Thoracic aorta (tissue), 2 donors: ENCODE measurements around the gene FAM83F. TPM values are rescaled to one million over a fixed set of nuclear protein-coding genes. Genes with fewer than 3 reads are reported as not detected.

Experiments
- ATAC-seq: fragments of 150-250 bp; one replicate; pipeline ENCODE4 v1.8.0; 2017; ENCODE audit warnings: low read depth; ENCODE audit not compliant: insufficient number of reproducible peaks, low FRiP score
- DNase-seq: peaks from one replicate; pipeline ENCODE4 v3.0.0-alpha.2; 2020; ENCODE audit warnings: low spot score
- H3K27ac ChIP-seq, 2 donors: fragments of 200-600 bp; sonication (generic); 1 replicate in 1 of 2; 2 replicates in 1 of 2; pipeline ENCODE4 v1.5.1; 2016; ENCODE audit warnings: mild to moderate bottlenecking in 2 of 2, moderate library complexity in 2 of 2
- H3K27me3 ChIP-seq: fragments of 200-600 bp; sonication (generic); replicated peaks from 2 replicates; pipeline ENCODE4 v1.6.0; 2016; ENCODE audit warnings: mild to moderate bottlenecking; ENCODE audit not compliant: insufficient read depth
- H3K36me3 ChIP-seq: fragments of 200-600 bp; sonication (generic); one replicate; pipeline ENCODE4 v1.5.1; 2016
- H3K4me1 ChIP-seq, 2 donors: fragments of 200-600 bp; sonication (generic); 1 replicate in 1 of 2; 2 replicates in 1 of 2; pipeline versions ENCODE4 v1.5.1 to v1.6.0; 2016; ENCODE audit warnings: low read depth in 2 of 2, mild to moderate bottlenecking in 1 of 2; ENCODE audit not compliant: control insufficient read depth in 1 of 2
- H3K4me3 ChIP-seq: fragments of 200-600 bp; sonication (generic); 2 replicates; pipeline ENCODE4 v1.5.1; 2016; ENCODE audit warnings: mild to moderate bottlenecking
- H3K9me3 ChIP-seq: fragments of 200-600 bp; sonication (generic); 2 replicates; pipeline ENCODE4 v1.5.1; 2016
- total RNA-seq, 2 donors: library from RNA; depleted of rRNA; stranded (reverse); fragments of >200 nt; gene quantifications; one replicate each; pipeline versions ENCODE4 v1.1.0 to v1.2.3, GENCODE V29; 2016
- TF ChIP-seq, protein P1 (sequence below): fragments of 200-600 bp; sonication (generic); IDR thresholded peaks from one replicate; pipeline ENCODE4 v1.5.1; 2019; ENCODE audit warnings: antibody characterized with exemption

Gene FAM83F
- total RNA-seq, 2 donors from 2014 or later, result under 0.01 to 0.28 TPM

DNA sequence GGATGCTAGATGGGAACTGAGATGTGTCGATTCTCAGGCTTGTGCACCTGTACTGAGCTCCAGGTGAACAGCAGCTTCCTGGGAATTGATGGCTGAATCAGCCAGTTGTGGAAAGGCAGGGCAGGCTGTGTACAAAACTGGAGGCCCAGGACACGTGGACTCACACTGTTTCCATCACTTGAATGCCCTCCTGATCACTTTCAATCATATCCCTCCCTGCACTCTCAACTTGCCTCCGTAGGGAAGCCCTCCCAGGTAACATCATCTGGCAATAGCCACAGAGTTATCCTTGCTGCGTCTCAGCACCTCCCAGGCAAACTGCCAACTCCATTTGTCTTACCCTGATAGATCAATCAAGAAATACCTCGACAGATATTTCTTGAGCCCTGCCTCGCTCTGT, 10.1 kb downstream of the FAM83F start:
- Histone ChIP-seq H3K27ac (no peak overlapping the region), H3K27me3 (no peaks in the 10 kb centered on the region), H3K4me1 (no peaks in the 10 kb centered on the region), H3K36me3 (no peaks in the 10 kb centered on the region), H3K9me3 (no peaks in the 10 kb centered on the region), H3K4me3 (no peak overlapping the region)
- no peak for DNase-seq
- TF ChIP-seq, protein P1, sequence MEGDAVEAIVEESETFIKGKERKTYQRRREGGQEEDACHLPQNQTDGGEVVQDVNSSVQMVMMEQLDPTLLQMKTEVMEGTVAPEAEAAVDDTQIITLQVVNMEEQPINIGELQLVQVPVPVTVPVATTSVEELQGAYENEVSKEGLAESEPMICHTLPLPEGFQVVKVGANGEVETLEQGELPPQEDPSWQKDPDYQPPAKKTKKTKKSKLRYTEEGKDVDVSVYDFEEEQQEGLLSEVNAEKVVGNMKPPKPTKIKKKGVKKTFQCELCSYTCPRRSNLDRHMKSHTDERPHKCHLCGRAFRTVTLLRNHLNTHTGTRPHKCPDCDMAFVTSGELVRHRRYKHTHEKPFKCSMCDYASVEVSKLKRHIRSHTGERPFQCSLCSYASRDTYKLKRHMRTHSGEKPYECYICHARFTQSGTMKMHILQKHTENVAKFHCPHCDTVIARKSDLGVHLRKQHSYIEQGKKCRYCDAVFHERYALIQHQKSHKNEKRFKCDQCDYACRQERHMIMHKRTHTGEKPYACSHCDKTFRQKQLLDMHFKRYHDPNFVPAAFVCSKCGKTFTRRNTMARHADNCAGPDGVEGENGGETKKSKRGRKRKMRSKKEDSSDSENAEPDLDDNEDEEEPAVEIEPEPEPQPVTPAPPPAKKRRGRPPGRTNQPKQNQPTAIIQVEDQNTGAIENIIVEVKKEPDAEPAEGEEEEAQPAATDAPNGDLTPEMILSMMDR, result no peak
- no peak for ATAC-seq

- no peak overlapping the region for H3K27ac ChIP-seq
- no peak for ATAC-seq
- no peaks in the 10 kb centered on the region for H3K27me3 ChIP-seq
- no peaks in the 10 kb centered on the region for H3K9me3 ChIP-seq
- TF ChIP-seq, protein P1, result no peak
- H3K4me3 ChIP-seq, result no peak overlapping the region
- no peaks in the 10 kb centered on the region for H3K4me1 ChIP-seq
- no peak for DNase-seq
- no peaks in the 10 kb centered on the region for H3K36me3 ChIP-seq
These were observed 11.9 kb downstream of the FAM83F start for GRCh38 chr22:40006641-40007040.

- no peaks in the 10 kb centered on the region for H3K4me1 ChIP-seq
- H3K4me3 ChIP-seq, result no peak overlapping the region
- TF ChIP-seq, protein P1, result no peak
- no peak for DNase-seq
- H3K9me3 ChIP-seq, result no peaks in the 10 kb centered on the region
- H3K36me3 ChIP-seq, result no peaks in the 10 kb centered on the region
- H3K27me3 ChIP-seq, result no peaks in the 10 kb centered on the region
- H3K27ac ChIP-seq, result no peak overlapping the region
- no peak for ATAC-seq
These were observed 13.3 kb downstream of the FAM83F start for GRCh38 chr22:40007853-40008710.

DNA sequence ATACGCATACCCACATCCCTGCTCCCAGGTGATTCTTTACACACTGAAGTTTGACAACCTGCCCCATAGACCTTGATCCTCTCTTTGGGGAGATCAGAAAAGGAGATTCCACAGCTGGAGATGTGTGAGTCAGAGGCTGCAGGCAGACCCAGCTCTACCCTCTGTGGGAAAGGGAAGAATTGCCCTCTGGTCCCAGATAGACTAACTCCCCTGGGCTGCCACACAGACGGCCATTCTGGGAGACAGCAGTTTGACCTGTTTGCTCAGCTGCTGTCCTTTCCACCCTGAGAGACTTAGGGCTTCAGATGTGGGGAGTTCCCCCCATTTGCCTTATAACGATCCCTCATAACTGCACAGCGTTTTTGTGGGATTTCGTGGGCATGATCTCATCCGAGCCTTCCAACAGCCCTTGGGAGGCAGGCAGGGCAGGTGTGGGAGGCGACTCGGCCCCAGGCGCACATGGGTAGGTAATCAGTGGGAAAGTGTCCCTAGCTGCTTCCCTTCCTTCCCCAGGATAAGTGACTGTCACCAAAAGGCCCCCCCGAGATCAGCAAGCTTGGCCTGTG, 14.1 kb downstream of the FAM83F start:
- DNase-seq, result no peak
- H3K27ac ChIP-seq, result no peak overlapping the region

GRCh38 chr22:40009292-40009774, 14.6 kb downstream of the FAM83F start:
- no peak overlapping the region for H3K4me3 ChIP-seq
- no peak for ATAC-seq
- TF ChIP-seq, protein P1, result no peak
- H3K27me3 ChIP-seq, result no peaks in the 10 kb centered on the region
- H3K27ac ChIP-seq, result no peak overlapping the region
- H3K36me3 ChIP-seq, result no peaks in the 10 kb centered on the region
- no peaks in the 10 kb centered on the region for H3K4me1 ChIP-seq
- DNase-seq, result no peak
- H3K9me3 ChIP-seq, result no peaks in the 10 kb centered on the region

More for the DNA sequence above, 14.1 kb downstream of the FAM83F start:
- TF ChIP-seq, protein P1, result no peak
- ATAC-seq, result no peak
- no peaks in the 10 kb centered on the region for H3K4me1 ChIP-seq
- no peak overlapping the region for H3K4me3 ChIP-seq
- H3K9me3 ChIP-seq, result no peaks in the 10 kb centered on the region
- H3K27me3 ChIP-seq, result no peaks in the 10 kb centered on the region
- no peaks in the 10 kb centered on the region for H3K36me3 ChIP-seq
